ENCODE data around the gene BARX1. TPM values are rescaled to one million over a fixed set of nuclear protein-coding genes. Genes with fewer than 3 reads are reported as not detected.
"Not testable (repeated sequence)": the region's sequence is repeated elsewhere in the genome, so short reads cannot be mapped to it uniquely, and the experiment has no call there.

BARX1 gene
- total RNA-seq, 1 donor from 2014 or later = not detected

GRCh38 chr9:93941493-93941892, 13.7 kb downstream of the BARX1 start:
- intact Hi-C loops (cut with DNase I) = no loop called here
- Histone ChIP-seq H3K9me3 (no peaks in the 10 kb centered on the region), H3K4me3 (no peak overlapping the region), H3K36me3 (no peaks in the 10 kb centered on the region), H3K27me3 (no peaks in the 10 kb centered on the region), H3K27ac (no peak overlapping the region), H3K4me1 (peaks cover 12% of the 10 kb centered on the region)
- TF ChIP-seq CTCF (IDR thresholded peaks at IDR 0.05) (no peak), POLR2A (IDR thresholded peaks at IDR 0.05) (no peak), POLR2AphosphoS5 (IDR thresholded peaks at IDR 0.05; ENCODE audit: insufficient read depth in 1 of 2, low read depth in 1 of 2) (no peak)
- DNase-seq (ENCODE audit: extremely low spot score in 2 of 2) = no peak

- no peak overlapping the region for H3K27ac ChIP-seq
- H3K4me1 ChIP-seq = peaks cover 7% of the 10 kb centered on the region
- intact Hi-C loops (cut with DNase I) = no loop called here
- TF ChIP-seq POLR2A (IDR thresholded peaks at IDR 0.05) (no peak), CTCF (IDR thresholded peaks at IDR 0.05) (no peak), POLR2AphosphoS5 (IDR thresholded peaks at IDR 0.05; ENCODE audit: insufficient read depth in 1 of 2, low read depth in 1 of 2) (no peak)
- no peaks in the 10 kb centered on the region for H3K36me3 ChIP-seq
- no peak overlapping the region for H3K4me3 ChIP-seq
- H3K27me3 ChIP-seq = no peaks in the 10 kb centered on the region
- H3K9me3 ChIP-seq = no peaks in the 10 kb centered on the region
- DNase-seq (ENCODE audit: extremely low spot score in 2 of 2) = no peak
Observed at GRCh38 chr9:93940951-93941350, 14.2 kb downstream of the BARX1 start.

- H3K4me1 ChIP-seq; H3K36me3 ChIP-seq; H3K27me3 ChIP-seq; DNase-seq (ENCODE audit: extremely low spot score in 2 of 2); intact Hi-C loops (cut with DNase I); H3K4me3 ChIP-seq; H3K27ac ChIP-seq; H3K9me3 ChIP-seq: not testable (repeated sequence)
Observed at GRCh38 chr9:93939589-93939988, 15.6 kb downstream of the BARX1 start.

GRCh38 chr9:93937193-93937592, 18.0 kb downstream of the BARX1 start:
- TF ChIP-seq POLR2A (IDR thresholded peaks at IDR 0.05) (no peak), POLR2AphosphoS5 (IDR thresholded peaks at IDR 0.05; ENCODE audit: insufficient read depth in 1 of 2, low read depth in 1 of 2) (no peak)
- H3K27ac ChIP-seq = no peak overlapping the region
- no peak overlapping the region for H3K4me3 ChIP-seq
- no peak for DNase-seq (ENCODE audit: extremely low spot score in 2 of 2)
- no peaks in the 10 kb centered on the region for H3K27me3 ChIP-seq
- no peaks in the 10 kb centered on the region for H3K9me3 ChIP-seq
- H3K36me3 ChIP-seq = no peaks in the 10 kb centered on the region
- no peaks in the 10 kb centered on the region for H3K4me1 ChIP-seq
- intact Hi-C loops (cut with DNase I) = no loop called here

- intact Hi-C loops (cut with DNase I) = no loop called here
- Histone ChIP-seq H3K4me1 (no peaks in the 10 kb centered on the region), H3K9me3 (no peaks in the 10 kb centered on the region), H3K27ac (no peak overlapping the region), H3K36me3 (no peaks in the 10 kb centered on the region), H3K27me3 (no peaks in the 10 kb centered on the region), H3K4me3 (no peak overlapping the region)
- TF ChIP-seq POLR2AphosphoS5 (IDR thresholded peaks at IDR 0.05; ENCODE audit: insufficient read depth in 1 of 2, low read depth in 1 of 2) (no peak), POLR2A (IDR thresholded peaks at IDR 0.05) (no peak), CTCF (IDR thresholded peaks at IDR 0.05) (no peak)
- DNase-seq (ENCODE audit: extremely low spot score in 2 of 2) = no peak
Observed at GRCh38 chr9:93931905-93932304, 23.2 kb downstream of the BARX1 start.

GRCh38 chr9:93930070-93930469, 25.1 kb downstream of the BARX1 start:
- H3K4me3 ChIP-seq = no peak overlapping the region
- H3K4me1 ChIP-seq = no peaks in the 10 kb centered on the region
- TF ChIP-seq CTCF (IDR thresholded peaks at IDR 0.05) (no peak), POLR2AphosphoS5 (IDR thresholded peaks at IDR 0.05; ENCODE audit: insufficient read depth in 1 of 2, low read depth in 1 of 2) (no peak), POLR2A (IDR thresholded peaks at IDR 0.05) (no peak)
- intact Hi-C loops (cut with DNase I) = no loop called here
- H3K27me3 ChIP-seq = no peaks in the 10 kb centered on the region
- H3K27ac ChIP-seq = no peak overlapping the region
- no peak for DNase-seq (ENCODE audit: extremely low spot score in 2 of 2)
- H3K36me3 ChIP-seq = no peaks in the 10 kb centered on the region
- H3K9me3 ChIP-seq = no peaks in the 10 kb centered on the region

Measured in vagina (tissue), 2 donors.